DMS153 (cell line): ENCODE measurements around the gene WDR12.
"Not testable (repeated sequence)": the region's sequence is repeated elsewhere in the genome, so short reads cannot be mapped to it uniquely, and the experiment has no call there.

Experiments used
- DNase-seq: peaks from one replicate; lab custom pipeline; 2025; lab: John Stamatoyannopoulos, UW

Gene WDR12

GRCh38 chr2:202883987-202884675 is 27.3 kb downstream of the WDR12 start:
- DNase-seq, result no peak

- no peak for DNase-seq
These were observed 29.9 kb downstream of the WDR12 start for GRCh38 chr2:202881570-202881969.

GRCh38 chr2:202877699-202878098 is 33.8 kb downstream of the WDR12 start:
- DNase-seq, result no peak

GRCh38 chr2:202871300-202872141 is 40.0 kb downstream of the WDR12 start, which contains the start of gene ICA1L:
TSS of gene ICA1L (minus strand) at chr2:202871766. CDS start at chr2:202829009, 42,757 bp downstream.
- DNase-seq, result peak; percentile 59

- DNase-seq, result peak; percentile 88
These were observed 40.8 kb downstream of the WDR12 start for GRCh38 chr2:202870431-202871299.

- DNase-seq, result no peak
These were observed 49.5 kb downstream of the WDR12 start for GRCh38 chr2:202861987-202862386.

- no peak for DNase-seq
These were observed 52.9 kb downstream of the WDR12 start for GRCh38 chr2:202858601-202859000.

- not testable (repeated sequence) for DNase-seq
These were observed 62.1 kb downstream of the WDR12 start for GRCh38 chr2:202849343-202849742.

GRCh38 chr2:202848813-202849212 is 62.7 kb downstream of the WDR12 start:
- no peak for DNase-seq

GRCh38 chr2:202847693-202848524 is 63.6 kb downstream of the WDR12 start:
- DNase-seq, result no peak

GRCh38 chr2:202844656-202845055 is 66.8 kb downstream of the WDR12 start:
- DNase-seq, result no peak

GRCh38 chr2:202842690-202843089 is 68.8 kb downstream of the WDR12 start:
- no peak for DNase-seq

GRCh38 chr2:202841090-202841867 is 70.2 kb downstream of the WDR12 start:
- DNase-seq, result no peak

GRCh38 chr2:202831242-202832220 is 79.9 kb downstream of the WDR12 start:
- DNase-seq, result no peak

GRCh38 chr2:202824901-202825300 is 86.6 kb downstream of the WDR12 start:
- DNase-seq, result no peak
